ENCODE measurements around the gene PARVB.

DNA sequence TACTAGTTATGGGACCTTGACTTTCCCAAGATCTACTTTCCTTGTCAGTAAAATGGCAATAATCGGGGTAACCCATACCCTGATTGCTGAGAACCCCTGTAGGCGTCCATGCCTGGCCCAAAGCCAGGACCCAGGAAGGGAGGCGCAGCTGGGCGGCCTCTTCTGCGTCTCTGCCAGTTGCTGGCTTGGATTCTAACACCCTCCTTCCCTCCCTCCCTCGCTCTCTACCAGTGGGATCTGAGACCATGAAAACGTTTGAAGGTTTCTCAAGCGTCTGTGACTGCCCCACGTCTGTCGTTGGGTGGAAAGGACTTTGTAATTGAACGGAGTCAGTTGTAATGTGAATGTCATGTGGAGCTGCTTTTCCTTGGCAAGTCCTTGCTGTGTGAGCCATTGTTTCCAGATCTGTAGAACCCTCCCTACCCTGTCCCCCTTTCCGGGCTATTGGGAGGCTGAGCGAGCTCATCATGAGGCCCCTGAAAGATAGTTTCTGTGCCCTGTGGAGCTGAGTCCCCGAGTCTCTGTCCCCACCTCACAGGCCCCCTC is 47.8 kb downstream of the PARVB start:
- TF ChIP-seq, protein P1, sequence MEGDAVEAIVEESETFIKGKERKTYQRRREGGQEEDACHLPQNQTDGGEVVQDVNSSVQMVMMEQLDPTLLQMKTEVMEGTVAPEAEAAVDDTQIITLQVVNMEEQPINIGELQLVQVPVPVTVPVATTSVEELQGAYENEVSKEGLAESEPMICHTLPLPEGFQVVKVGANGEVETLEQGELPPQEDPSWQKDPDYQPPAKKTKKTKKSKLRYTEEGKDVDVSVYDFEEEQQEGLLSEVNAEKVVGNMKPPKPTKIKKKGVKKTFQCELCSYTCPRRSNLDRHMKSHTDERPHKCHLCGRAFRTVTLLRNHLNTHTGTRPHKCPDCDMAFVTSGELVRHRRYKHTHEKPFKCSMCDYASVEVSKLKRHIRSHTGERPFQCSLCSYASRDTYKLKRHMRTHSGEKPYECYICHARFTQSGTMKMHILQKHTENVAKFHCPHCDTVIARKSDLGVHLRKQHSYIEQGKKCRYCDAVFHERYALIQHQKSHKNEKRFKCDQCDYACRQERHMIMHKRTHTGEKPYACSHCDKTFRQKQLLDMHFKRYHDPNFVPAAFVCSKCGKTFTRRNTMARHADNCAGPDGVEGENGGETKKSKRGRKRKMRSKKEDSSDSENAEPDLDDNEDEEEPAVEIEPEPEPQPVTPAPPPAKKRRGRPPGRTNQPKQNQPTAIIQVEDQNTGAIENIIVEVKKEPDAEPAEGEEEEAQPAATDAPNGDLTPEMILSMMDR (IDR thresholded peaks at IDR 0.05), result no peak
- TF ChIP-seq EZH2 (IDR thresholded peaks at IDR 0.05) (no peak), EZH2phosphoT487 (IDR thresholded peaks at IDR 0.05) (no peak)

All from neural progenitor cell (in vitro differentiated cells).